Ishikawa (cell line): ENCODE results near the gene C9orf72.

ENCODE experiments used
- CEBPB ChIP-seq: IDR thresholded peaks from 2 replicates; pipeline ENCODE4 v1.6.1; 2012
- CREB1 ChIP-seq: IDR thresholded peaks from 2 replicates; pipeline ENCODE4 v1.6.1; 2012; ENCODE audit warnings: low read depth
- EGR1 ChIP-seq: IDR thresholded peaks from 2 replicates; pipeline ENCODE4 v1.6.1; 2012
- EP300 ChIP-seq: IDR thresholded peaks from 2 replicates; pipeline ENCODE4 v1.6.1; 2012; ENCODE audit warnings: borderline replicate concordance
- FOXM1 ChIP-seq: IDR thresholded peaks from 2 replicates; pipeline ENCODE4 v1.6.1; 2012; ENCODE audit warnings: low read depth, borderline replicate concordance
- NFIC ChIP-seq: IDR thresholded peaks from 2 replicates; pipeline ENCODE4 v1.6.1; 2012
- RAD21 ChIP-seq: IDR thresholded peaks from 2 replicates; pipeline ENCODE4 v1.6.1; 2012; ENCODE audit warnings: low read depth
- TAF1 ChIP-seq: IDR thresholded peaks from 2 replicates; pipeline ENCODE4 v1.6.1; 2012; ENCODE audit warnings: low read depth, mild to moderate bottlenecking
- TCF12 ChIP-seq: IDR thresholded peaks from 2 replicates; pipeline ENCODE4 v1.6.1; 2012; ENCODE audit warnings: low read depth
- TEAD4 ChIP-seq: IDR thresholded peaks from 2 replicates; pipeline ENCODE4 v1.6.1; 2012
- YY1 ChIP-seq: IDR thresholded peaks from 2 replicates; pipeline ENCODE4 v1.6.1; 2012; ENCODE audit warnings: low read depth
- ZBTB7A ChIP-seq: IDR thresholded peaks from 2 replicates; pipeline ENCODE4 v1.6.1; 2012; ENCODE audit warnings: low read depth
- TF ChIP-seq, protein P1 (sequence below): IDR thresholded peaks from 2 replicates; pipeline ENCODE4 v1.6.1; 2012
- TF ChIP-seq, protein P2 (sequence below): IDR thresholded peaks from 2 replicates; pipeline ENCODE4 v1.6.1; 2012
- TF ChIP-seq, protein P3 (sequence below): IDR thresholded peaks from 2 replicates; pipeline ENCODE4 v1.6.1; 2012; ENCODE audit warnings: low read depth, mild to moderate bottlenecking

C9orf72 gene

DNA sequence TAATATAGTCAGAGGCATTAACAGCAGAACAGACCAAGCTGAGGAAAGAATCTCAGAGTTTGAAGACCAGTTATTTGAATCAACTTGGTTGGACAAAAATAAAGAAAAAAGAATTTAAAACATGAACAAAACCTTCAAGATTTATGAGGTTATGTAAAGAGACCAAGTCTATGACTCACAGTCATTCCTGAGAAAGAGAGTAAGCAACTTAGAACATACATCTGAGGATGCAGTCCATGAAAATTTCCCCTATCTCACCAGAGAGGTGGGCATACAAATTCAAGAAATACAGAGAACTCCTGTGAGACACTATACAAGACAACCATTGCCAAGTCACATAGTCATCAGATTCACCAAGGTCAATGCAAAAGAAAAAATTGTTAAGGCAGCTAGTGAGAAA lies 17.4 kb upstream of the C9orf72 start:
- TF ChIP-seq, protein P1, sequence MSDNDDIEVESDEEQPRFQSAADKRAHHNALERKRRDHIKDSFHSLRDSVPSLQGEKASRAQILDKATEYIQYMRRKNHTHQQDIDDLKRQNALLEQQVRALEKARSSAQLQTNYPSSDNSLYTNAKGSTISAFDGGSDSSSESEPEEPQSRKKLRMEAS, result no peak
- TF ChIP-seq RAD21, result no peak
- no peak for TF ChIP-seq YY1
- no peak for TF ChIP-seq NFIC
- no peak for TF ChIP-seq TCF12
- TF ChIP-seq FOXM1, result no peak
- no peak for TF ChIP-seq EGR1
- TF ChIP-seq TEAD4, result no peak
- TF ChIP-seq, protein P2, sequence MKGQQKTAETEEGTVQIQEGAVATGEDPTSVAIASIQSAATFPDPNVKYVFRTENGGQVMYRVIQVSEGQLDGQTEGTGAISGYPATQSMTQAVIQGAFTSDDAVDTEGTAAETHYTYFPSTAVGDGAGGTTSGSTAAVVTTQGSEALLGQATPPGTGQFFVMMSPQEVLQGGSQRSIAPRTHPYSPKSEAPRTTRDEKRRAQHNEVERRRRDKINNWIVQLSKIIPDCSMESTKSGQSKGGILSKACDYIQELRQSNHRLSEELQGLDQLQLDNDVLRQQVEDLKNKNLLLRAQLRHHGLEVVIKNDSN, result no peak
- TF ChIP-seq, protein P3, sequence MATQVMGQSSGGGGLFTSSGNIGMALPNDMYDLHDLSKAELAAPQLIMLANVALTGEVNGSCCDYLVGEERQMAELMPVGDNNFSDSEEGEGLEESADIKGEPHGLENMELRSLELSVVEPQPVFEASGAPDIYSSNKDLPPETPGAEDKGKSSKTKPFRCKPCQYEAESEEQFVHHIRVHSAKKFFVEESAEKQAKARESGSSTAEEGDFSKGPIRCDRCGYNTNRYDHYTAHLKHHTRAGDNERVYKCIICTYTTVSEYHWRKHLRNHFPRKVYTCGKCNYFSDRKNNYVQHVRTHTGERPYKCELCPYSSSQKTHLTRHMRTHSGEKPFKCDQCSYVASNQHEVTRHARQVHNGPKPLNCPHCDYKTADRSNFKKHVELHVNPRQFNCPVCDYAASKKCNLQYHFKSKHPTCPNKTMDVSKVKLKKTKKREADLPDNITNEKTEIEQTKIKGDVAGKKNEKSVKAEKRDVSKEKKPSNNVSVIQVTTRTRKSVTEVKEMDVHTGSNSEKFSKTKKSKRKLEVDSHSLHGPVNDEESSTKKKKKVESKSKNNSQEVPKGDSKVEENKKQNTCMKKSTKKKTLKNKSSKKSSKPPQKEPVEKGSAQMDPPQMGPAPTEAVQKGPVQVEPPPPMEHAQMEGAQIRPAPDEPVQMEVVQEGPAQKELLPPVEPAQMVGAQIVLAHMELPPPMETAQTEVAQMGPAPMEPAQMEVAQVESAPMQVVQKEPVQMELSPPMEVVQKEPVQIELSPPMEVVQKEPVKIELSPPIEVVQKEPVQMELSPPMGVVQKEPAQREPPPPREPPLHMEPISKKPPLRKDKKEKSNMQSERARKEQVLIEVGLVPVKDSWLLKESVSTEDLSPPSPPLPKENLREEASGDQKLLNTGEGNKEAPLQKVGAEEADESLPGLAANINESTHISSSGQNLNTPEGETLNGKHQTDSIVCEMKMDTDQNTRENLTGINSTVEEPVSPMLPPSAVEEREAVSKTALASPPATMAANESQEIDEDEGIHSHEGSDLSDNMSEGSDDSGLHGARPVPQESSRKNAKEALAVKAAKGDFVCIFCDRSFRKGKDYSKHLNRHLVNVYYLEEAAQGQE, result no peak
- TF ChIP-seq CEBPB, result no peak
- TF ChIP-seq EP300, result no peak
- no peak for TF ChIP-seq ZBTB7A
- no peak for TF ChIP-seq TAF1
- no peak for TF ChIP-seq CREB1

DNA sequence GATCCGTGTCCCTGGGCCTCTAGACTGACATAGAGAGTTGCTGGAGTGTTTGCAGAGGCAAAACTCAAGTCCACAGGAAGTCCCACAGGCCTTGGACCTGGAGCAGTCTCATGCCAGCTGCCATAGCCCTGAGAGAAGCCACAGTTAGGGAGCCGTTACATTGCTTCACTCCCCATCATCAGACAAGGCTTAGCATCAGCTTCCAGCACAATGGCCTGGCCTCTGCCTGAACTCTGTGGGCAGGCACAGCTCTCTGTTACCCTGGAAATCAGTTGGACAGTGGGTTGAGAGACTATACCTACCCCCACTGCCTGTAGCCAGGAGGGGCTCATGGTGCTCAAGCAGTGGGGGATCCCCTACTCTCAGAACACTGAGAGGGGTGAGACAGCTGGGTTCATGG lies 16.2 kb upstream of the C9orf72 start:
- no peak for TF ChIP-seq FOXM1
- TF ChIP-seq TCF12, result no peak
- no peak for TF ChIP-seq TEAD4
- no peak for TF ChIP-seq CEBPB
- no peak for TF ChIP-seq RAD21
- TF ChIP-seq CREB1, result no peak
- TF ChIP-seq, protein P1, result no peak
- no peak for TF ChIP-seq NFIC
- TF ChIP-seq, protein P3, result no peak
- no peak for TF ChIP-seq TAF1
- no peak for TF ChIP-seq ZBTB7A
- no peak for TF ChIP-seq YY1
- no peak for TF ChIP-seq EP300
- TF ChIP-seq EGR1, result no peak
- TF ChIP-seq, protein P2, result no peak

DNA sequence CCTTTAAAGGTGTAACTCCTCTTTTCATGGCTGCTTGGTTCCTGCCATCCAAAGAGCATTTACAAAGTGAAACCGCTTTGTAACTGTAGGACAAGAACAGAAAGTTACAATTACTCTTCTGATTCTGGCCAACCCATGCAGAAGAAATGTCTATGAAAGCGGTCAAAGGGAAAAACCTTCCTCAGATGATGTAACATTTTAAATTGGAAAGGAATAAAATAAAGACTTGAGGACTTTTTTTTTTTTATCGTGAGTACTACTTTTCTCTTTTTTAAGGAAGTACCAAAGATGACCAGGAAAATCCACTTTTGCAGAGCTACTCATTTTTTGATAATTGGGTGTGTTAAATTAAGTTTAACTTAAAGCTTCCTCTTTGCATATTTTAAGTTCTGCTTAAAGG lies 13.0 kb upstream of the C9orf72 start:
- TF ChIP-seq, protein P2, result no peak
- TF ChIP-seq CREB1 (no peak), CEBPB (no peak)
- TF ChIP-seq, protein P1, result no peak

DNA sequence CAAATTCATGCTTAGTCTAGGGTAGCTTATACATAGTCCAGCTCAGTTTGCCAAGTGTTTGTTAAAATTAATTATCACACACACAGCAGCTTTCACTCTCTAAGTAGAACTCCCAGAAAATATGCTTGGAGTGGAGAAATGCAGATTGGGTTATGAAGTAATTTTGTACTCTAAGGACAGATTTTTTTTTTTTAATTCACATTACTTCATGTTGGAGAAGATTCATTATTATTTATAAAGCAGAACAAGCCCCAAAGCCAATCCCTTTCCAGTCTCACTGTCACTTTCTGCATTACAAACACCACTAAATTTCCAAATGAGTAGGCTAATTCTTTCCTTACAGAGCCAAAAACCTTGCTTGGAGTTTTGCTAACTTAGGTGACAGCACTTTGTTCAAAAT lies 11.7 kb upstream of the C9orf72 start:
- TF ChIP-seq TAF1 (no peak), RAD21 (no peak), CREB1 (no peak), FOXM1 (no peak), YY1 (no peak), CEBPB (no peak), NFIC (no peak), TCF12 (no peak), EGR1 (no peak), ZBTB7A (no peak), EP300 (no peak), TEAD4 (no peak)
- TF ChIP-seq, protein P3, result no peak
- TF ChIP-seq, protein P1, result no peak
- TF ChIP-seq, protein P2, result no peak
